ENCODE measurements around the gene SEMA5A.

DNA sequence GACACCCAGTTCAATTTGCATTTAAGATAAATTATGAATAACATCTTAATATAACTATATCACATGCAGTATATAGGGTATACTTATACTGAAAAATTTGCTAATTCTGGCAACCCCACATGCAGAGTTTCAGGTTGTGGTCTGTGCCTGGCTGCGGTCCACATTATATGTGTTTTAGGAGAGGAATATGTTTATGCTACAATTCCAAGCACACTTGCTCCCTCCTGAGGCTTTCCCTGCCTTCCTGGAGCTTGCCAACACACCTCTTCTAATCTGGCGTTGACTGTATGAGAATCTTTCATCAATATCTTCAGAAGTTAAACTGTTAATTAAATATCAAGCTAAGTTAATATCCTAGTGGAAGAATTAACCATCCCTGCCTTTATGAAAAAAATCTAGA is 45.2 kb downstream of the SEMA5A start:
- TF ChIP-seq, protein P1, sequence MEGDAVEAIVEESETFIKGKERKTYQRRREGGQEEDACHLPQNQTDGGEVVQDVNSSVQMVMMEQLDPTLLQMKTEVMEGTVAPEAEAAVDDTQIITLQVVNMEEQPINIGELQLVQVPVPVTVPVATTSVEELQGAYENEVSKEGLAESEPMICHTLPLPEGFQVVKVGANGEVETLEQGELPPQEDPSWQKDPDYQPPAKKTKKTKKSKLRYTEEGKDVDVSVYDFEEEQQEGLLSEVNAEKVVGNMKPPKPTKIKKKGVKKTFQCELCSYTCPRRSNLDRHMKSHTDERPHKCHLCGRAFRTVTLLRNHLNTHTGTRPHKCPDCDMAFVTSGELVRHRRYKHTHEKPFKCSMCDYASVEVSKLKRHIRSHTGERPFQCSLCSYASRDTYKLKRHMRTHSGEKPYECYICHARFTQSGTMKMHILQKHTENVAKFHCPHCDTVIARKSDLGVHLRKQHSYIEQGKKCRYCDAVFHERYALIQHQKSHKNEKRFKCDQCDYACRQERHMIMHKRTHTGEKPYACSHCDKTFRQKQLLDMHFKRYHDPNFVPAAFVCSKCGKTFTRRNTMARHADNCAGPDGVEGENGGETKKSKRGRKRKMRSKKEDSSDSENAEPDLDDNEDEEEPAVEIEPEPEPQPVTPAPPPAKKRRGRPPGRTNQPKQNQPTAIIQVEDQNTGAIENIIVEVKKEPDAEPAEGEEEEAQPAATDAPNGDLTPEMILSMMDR (IDR thresholded peaks at IDR 0.05): no peak
- TF ChIP-seq POLR2A (IDR thresholded peaks at IDR 0.05): no peak

Data from breast epithelium (tissue), 3 donors.